Cerebellar cortex (tissue), 1 donor: ENCODE measurements around the gene FNDC1.

Source experiments
- DNase-seq: peaks from one replicate; pipeline ENCODE4 v3.0.0-alpha.2; 2015; ENCODE audit warnings: low spot score

Gene FNDC1

DNA sequence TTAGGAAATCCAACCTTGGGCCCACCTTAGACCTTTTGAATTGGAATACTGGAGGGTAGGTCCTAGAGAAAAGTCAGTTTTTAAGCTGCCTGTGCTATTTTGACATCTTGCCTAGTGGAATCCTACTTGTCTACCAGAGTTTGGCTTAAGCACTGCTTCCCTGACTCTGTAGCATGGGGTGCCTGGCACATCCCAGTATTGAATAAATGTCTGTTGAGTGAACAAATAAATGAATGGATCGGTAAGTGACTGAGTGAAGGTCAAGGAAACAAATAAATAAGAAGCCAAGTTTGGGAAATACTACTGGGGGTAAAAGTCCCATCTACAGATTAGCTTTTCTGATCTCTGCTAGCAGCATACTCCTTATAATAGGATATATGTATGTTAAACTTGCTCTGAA lies 140.5 kb downstream of the FNDC1 start:
- no peak for DNase-seq

DNA sequence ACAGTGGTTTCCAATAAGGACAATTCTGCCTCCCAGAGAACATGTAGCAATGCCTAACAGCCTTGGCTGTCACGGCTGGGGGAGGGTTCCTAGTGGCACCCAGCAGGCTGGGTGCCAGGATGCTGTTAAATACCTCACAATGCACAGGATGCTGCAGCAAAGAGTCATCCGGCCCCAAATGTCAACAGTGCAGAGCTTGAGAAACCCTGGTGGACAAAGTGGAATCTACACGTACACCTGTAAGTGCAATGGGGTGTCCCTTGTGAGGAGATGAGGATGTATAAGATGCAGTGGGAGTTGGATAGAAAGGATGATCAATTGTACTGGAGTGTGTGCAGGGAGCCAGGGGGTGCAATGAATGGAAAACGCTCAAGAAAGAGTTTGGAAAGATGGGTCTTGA lies 142.4 kb downstream of the FNDC1 start:
- no peak for DNase-seq

DNA sequence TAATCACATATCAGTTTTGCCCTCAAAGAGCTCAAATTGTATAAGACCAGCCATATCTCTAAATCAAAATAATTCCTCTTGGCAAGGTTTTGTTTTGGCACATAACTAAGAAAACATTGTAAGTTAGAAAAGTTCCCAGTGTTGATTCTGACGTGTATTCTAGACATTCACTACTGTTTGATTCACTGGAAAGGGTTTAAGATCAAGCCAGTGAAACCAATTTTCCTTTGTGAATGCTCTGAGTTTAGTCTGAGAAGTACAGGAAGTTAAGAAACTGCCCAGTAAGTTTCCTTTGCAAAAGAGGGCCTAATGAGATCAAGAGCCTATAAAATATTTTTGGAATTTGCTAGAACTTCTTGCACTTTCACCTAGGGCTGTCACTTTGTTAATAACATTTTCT lies 143.0 kb downstream of the FNDC1 start:
- no peak for DNase-seq

DNA sequence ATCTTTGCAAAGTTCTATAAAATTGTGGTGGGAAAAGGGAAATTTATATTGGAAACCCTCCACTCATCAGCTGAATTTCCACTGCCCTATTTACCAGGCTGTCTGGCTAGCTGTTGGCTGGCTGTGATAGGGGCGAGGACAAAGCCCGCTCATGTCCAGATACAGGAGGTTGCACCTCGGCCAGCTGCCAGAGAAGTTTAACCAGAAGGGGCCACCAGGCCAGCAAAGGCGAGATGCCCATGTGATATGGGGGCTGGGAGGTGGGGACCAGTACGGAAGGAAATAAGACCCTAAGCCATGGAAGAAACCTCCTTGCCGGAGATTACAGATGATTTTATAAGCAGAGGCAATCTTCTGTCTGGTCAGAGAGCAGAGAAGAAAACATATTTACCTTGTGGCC lies 143.8 kb downstream of the FNDC1 start:
- DNase-seq, result no peak

DNA sequence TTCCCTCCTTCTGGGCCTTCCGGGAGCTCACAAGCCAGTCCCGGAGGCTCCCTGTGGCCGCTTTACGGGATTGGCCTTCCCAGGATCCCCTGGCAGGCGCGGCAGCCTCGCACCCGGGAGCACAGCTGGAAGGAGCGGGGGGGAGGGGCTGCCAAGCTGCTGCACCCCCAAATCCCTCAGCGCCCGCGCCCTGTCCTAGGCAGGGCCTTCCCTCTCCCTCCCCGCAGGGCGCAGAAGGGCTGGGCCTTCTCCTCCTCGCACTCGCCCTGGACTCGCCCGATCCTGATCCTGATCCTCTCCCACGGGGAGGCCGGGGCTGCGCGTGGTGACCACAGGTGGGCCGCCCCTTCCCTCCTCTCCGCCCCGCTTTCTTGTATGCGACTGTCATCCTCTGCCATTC lies 146.4 kb downstream of the FNDC1 start:
- no peak for DNase-seq

DNA sequence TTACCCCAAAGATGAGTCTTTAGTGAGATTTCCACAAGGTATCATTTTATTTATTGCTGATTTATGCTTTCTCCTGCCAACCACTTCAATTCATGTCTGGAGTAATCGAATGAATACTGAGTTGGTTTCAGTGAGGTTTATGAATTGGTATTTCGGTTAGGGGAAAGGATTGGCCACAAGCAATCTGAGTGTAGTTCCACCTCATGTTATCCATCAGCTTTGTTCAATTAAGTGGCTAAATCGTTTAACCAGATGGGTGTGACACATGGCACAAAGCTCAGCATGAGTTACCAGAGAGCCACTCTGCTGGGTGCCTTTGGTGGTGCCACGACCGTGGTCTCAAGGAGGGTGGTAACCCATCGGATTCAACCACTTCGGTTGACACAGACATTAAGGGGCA lies 148.2 kb downstream of the FNDC1 start:
- no peak for DNase-seq

DNA sequence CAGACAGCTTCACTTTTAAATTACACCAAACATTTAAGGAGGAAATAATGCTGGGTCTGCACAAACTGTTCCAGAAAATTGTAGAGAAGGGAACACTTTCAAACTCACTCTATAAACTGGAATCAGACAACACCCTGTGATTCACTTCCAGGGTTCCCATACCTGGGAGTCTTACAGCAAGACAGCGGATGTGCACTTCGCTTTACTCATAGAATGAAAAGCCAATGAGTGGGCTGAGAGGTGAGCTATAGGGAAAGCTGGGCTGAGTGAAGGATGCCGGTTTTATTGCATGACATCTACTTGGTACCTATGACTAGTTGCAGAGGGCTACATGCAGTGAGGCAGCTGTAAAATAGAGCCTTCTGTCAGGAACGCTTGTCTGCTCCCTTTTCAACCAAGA lies 152.1 kb downstream of the FNDC1 start:
- DNase-seq, result no peak
